ENCODE data around the gene ZNF740.
"Not testable (repeated sequence)": the region's sequence is repeated elsewhere in the genome, so short reads cannot be mapped to it uniquely, and the experiment has no call there.

ZNF740 gene

DNA sequence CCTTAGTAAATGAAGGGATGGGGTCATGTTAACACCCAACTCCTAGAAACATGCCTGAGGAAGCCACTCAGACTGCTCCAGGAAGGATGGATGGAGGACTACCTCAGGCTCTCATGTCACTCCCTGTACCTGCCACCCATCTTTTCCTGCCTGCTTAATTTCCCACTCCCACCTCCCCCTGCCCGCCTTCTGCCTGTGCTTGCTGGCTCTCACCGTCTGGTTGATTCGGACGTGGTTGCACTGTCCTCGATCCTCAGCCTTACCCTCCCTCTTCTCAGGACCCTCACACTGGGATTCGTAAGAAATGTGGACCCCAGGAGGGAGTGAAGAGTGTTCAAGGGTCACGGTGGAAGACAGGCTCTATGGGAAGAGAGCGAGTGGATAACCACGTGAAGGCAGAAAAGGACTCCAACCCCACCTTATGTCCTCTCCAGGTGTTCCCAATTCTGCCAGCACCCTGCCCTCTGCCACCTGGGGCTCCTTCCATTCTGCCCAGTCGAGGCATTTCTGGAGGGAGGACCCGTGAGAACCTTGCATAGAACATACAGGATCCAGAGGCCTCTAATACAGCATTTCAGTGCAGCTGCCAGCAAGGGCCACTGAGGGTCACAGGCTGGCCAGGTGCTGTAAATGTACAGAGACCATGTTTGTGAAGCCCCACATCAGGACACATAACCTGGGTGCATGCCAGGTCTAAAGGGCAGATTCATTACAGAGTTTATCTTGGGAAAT, 13.6 kb downstream of the ZNF740 start:
- DNase-seq (ENCODE audit: low read depth in 1 of 2, low spot score in 1 of 2), result no peak

DNA sequence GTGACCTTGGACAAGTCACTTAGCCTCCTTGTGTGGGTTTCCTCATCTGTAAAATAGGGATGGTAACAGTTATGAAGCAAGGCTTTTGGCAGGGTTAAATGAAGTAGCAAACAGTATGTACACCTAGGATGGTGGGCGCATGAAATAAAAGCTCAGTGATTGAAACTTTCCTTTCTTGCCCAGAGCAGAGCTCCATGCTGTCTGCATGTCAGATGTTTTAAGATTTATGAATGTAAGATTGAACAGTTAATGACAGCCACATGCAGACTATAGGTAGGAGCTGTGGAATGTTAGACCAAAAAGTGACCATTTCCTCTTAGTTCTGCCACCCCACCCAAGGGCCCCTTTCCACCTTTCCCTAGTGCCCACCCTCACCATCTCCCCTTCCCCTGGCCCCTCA, 14.5 kb downstream of the ZNF740 start:
- DNase-seq (ENCODE audit: low read depth in 1 of 2, low spot score in 1 of 2), result no peak

DNA sequence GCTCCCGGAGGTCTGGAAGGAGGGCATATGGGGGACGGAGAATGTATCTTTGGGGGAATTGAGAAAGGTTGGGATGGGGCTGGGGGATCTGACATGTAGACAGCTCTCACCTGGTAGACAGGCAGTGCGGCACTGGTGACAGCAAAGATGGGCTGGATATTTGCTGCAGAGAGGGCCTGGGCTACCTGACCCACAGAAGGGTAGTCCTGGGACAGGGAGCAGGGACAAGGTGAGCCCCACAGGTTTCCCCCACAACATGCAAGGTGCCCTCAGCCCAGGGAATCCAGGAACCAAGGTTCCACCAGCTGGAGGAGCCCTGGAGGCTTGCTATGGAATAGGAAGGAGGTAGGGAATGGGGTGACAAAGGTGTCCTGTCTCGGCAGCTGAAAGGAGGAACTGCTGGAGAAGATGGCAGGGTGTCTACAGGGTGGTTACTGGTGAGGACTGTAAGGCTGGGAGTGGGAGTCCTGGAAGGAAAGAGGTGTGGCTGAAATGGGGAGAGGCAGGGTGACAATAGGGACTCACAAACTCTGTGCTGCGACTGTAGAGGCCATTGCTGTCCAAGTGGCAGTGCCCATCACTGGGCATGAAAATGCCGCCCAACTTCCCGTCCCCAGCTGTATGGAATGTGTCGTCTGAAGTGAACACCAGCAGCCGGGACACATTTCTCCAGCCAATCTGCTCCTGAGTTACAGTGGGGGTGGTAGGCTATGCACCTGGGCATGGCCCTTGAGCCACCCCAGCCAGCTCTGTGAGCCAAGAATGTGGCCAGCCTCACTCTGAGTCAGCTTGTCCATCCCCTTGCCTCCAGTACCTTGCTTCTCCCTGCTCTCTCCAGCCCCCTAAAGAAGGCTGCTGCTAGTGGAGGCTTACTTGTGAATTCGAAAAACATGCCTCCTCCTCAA, 15.2 kb downstream of the ZNF740 start:
- no peak for DNase-seq (ENCODE audit: low read depth in 1 of 2, low spot score in 1 of 2)

DNA sequence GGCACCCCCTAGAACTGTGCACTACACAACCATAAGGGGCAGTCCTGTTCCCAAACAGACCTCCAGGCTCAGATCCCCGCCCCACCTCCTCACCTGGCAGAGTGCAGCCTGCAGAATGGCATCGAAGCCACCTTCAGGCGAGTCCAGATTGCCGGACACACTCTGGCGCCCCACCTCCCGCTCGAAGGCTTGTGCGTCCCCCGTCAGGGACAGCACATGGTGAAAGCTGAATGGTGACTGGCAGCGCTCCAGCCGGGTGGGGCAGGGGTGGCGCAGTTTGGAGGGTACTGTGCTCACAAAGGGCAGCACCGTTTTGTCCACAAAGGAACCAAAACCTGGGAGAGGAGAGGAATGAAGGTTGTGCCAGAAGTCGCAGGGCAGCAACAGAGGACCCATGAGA, 16.0 kb downstream of the ZNF740 start:
- DNase-seq (ENCODE audit: low read depth in 1 of 2, low spot score in 1 of 2), result no peak

DNA sequence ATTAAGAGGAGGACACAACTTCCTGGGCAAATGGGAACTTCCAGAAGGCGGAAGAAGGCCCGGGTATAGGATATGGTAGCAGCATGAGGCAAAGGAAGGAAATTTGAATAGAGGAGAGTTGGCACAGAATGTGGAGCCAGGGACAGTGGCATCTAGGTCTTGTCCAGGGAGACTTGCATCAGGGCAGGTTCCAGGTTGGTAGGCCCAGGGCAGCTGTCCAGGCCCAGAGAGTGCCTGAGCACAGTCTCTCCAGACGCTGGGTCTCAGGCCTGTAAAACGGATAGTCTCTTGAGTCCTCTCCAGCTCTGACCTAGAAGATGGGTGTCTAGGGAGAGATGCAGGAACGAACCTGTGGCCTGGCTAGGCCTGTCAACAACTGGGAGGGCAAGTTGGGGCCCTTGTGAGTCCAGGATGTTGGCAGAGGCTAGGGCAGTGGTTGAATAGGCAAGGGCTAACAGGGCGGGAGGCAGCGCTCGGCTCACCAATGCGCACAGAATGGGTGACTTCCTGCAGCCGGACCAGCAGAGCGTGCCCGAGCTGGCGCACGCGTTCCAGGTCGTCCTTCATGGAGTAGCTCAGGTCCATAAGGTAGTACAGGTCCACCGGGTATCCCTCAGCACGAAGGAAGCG, 16.6 kb downstream of the ZNF740 start:
- DNase-seq (ENCODE audit: low read depth in 1 of 2, low spot score in 1 of 2), result no peak

DNA sequence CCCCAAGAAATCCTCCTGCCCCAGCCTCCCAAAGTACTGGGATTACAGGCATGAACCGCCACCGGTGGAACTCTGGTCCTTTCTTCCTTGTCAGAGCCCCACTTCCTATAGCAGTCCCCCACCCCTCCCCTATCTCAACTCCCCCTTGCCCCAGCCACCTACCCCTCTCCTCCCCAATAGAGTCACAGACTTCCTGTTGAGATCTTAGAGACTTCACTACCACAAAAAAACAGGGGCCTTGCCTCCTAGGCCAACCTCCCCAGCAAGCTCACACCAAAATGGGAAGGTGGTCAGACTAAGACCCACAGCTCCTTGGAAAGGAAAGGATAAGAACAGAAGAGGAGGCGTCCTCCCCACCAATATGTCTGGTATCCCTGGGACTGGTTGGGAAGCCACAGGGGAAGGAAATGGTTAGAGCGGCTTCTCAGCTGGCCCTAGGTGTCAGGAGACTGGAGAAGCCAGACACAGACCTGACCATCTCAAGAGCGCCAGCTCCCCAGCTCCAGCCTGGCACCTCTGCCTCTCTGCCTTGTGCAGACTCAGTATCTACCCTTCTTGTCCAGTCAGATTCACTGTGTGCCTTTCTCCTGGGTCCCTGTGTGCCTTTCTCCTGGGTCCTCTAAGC, 18.1 kb downstream of the ZNF740 start:
- no peak for DNase-seq (ENCODE audit: low read depth in 1 of 2, low spot score in 1 of 2)

DNA sequence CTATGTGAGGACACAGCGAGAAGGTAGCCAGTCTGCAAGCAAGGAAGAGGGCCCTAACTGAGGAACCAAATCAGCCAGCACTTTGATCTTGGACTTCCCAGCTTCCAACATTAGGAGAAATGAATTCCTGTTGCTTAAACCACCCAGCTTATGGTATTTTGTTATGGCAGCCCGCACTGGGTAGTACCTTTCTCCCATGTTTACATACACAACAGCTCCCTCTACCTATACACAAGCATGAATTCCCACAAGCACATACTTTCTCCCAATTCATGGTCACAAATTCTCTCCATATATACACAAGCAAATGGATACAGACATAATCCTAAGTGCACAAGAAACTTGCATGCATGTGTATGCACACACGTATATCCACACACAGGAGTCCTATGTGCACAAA, 19.2 kb downstream of the ZNF740 start:
- no peak for DNase-seq (ENCODE audit: low read depth in 1 of 2, low spot score in 1 of 2)

DNA sequence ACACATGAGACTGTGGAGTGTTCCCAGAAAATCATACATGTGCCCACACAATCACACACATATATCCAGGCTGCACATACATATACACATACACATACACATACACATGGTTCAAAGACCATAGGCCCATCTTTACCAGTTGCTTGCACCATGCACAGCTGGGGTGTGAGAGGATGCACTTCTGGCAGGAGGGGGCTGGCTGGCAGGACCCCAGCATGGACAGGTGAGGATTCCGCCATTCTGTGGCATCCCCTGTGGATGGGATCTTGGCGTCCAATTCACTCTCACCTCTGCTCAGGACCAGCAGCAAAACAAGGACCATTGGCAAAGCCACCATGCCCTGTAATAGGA, 19.6 kb downstream of the ZNF740 start:
- no peak for DNase-seq (ENCODE audit: low read depth in 1 of 2, low spot score in 1 of 2)

DNA sequence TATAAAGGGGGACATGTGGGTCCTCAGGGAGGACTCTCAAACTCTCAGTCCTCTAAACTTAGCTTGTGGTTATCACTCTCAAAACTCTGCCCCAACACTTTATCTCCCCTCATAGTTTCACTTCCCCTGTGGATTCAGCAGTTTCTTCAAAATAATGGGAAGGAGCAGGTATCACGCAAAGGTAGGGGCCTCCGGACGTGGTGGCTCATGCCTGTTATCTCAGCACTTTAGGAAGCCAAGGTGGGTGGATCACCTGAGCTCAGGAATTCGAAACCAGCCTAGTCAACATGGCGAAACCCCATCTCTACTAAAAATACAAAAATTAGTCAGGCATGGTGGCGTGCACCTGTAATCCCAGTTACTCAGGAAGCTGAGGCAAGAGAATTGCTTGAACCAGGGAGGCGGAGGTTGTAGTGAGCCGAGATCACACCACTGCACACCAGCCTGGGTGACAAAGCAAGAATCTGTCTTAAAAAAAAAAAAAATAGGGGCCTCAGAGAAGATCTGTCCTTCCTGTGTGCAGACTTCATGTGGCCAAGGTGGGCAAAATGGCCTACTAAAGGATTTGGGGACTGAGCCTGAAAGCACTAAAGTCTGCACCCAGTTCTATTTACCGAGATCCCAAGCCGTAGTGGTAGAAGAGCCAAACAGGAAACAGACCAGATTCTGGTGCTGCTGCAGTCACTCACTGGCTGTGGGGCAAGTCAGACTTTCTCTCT, 20.1 kb downstream of the ZNF740 start:
- DNase-seq (ENCODE audit: low read depth in 1 of 2, low spot score in 1 of 2), result no peak

DNA sequence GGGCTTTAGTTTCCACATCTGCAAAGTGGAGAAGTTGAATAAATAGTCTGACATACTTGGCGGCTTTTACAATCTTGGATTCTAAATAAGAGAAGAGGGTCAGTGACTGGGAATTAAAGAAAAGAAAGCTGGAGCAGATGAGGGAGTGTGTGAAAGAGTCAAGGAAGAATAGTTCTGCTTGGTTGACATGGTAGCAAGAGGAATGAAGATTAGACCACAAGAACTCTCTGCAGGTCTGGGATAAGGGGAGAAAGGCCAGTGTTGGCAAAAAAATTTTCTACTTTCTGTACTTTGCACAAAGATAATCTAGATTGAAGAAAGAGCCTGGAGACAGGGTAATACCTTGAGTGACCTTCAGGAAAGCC, 20.6 kb downstream of the ZNF740 start:
- no peak for DNase-seq (ENCODE audit: low read depth in 1 of 2, low spot score in 1 of 2)

DNA sequence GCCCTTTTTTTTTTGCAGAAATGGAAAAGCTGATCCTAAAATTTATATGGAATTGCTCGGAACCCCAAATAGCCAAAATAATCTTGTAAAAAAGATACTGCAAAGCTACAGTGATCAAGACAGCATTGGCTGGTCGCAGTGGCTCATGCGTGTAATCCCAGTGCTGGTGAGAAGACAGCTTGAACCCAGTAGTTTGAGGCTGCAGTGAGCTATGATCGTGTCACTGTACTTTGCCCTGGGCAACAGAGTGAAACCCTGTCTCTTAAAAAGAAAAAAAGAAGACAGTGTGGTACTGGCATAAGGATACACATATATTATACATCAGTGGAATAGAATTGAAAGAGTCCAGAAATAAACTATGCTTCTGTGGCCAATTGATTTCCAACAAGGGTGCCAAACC, 21.1 kb downstream of the ZNF740 start:
- no peak for DNase-seq (ENCODE audit: low read depth in 1 of 2, low spot score in 1 of 2)

DNA sequence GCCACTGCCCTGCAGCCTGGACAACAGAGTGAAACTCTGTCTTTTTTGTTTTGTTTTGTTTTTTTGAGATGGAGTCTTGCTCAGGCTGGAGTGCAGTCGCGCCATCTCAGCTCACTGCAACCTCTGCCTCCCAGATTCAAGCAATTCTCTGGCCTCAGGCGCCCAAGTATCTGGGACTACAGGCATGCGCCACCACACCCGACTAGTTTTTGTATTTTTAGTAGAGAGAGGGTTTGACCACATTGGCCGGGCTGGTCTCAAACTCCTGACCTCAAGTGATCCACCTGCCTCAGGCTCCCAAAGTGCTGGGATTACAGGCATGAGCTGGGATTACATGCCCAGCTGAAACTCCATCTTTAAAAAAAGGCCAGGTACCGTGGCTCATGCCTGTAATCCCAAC, 21.8 kb downstream of the ZNF740 start:
- DNase-seq (ENCODE audit: low read depth in 1 of 2, low spot score in 1 of 2), result not testable (repeated sequence)

DNA sequence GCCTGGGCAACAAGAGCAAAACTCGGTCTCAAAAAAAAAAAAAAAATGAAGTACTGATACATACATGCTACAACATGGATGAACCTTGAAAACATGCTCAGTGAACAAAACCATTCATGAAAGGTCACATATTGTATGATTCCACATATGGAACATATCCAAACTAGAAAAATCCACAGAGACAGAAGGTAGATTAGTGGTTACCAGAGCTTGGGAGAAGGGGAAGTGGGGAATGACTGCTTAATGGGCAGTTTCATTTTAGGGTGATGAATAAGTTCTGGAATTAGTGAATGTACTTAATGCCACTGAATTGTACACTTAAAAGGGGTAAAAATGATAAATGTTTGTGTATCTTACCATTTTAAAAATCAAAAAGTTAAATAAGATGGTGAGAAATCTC, 23.8 kb downstream of the ZNF740 start:
- DNase-seq (ENCODE audit: low read depth in 1 of 2, low spot score in 1 of 2), result no peak

DNA sequence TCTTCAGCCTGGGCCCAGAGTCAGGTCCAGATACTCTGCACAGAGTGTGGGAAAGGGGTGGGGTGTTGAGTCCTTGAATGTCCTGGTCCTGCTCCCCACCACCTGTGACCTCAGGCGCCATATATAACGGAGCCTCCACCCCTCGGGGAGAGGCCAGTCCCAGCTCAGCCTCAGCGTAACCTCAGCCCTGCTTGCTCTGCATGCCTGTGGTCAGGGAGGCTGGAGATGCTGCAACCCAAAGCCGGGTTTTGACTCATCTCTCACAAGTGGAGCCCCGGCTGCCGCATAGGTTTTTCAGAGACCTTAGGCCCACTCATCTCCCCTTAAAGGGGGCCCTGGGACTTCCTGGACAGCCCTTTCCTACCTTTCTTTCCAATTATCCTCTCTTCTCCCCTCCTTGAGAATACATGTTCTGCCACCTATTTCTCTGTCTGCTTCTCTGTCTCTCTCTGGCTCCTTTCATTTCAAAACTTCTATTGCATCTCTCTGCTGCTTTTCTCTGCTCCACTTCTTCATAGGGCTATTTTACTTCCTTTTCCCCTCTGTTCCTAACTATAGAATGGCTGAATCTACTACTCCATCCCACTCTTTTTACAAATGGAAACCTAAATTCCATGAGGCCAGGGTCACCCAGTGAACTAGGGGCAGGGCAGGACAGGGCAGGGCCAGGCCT, 25.4 kb downstream of the ZNF740 start:
- DNase-seq (ENCODE audit: low read depth in 1 of 2, low spot score in 1 of 2), result peak in 1 of 2 donors; percentile 36

DNA sequence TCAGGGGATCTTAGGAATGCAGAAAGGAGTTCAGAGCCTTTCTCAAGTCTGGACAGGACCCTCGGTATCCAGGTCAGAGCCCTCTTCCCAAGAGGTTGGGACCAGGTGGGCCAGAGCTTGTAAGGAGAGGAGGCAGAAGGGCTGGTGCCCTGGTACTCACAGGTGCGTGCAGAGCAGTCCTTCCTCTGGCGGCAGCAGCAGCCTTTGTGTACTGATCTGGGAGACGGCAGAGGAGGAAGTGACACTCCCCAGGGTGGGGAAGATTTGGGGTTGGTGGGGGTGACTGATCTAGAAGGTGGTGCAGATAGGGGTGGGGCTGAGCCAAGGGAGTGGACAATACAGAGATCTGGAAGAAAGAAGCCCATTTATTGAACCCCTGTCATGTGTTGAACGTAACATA, 26.5 kb downstream of the ZNF740 start, which contains the start of gene ITGB7:
TSS of gene ITGB7 (minus strand) at position 210 of the 400 bp plus-strand sequence. CDS start 6,808 bp downstream, outside the sequence.
- DNase-seq (ENCODE audit: low read depth in 1 of 2, low spot score in 1 of 2), result peak in 1 of 2 donors; percentile 37

DNA sequence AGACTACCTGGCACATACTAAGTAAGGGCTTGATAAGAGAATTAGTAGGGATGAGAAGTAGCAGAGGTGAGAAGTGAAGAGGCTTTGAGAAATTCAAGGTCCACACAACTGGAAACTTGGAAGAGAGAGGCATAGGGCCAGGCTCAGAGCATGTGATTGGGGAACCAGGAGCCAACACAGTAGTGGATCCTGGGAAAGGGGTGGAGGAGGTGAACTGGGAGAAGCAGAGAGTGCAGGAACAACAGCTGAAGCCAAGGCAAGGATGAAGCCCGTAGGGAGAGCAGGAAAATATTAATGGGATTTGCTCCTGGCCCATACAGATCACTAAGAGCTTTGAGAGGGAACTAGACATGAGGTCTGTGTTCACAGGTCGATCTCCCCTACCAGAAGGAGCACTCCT, 27.9 kb downstream of the ZNF740 start:
- no peak for DNase-seq (ENCODE audit: low read depth in 1 of 2, low spot score in 1 of 2)

DNA sequence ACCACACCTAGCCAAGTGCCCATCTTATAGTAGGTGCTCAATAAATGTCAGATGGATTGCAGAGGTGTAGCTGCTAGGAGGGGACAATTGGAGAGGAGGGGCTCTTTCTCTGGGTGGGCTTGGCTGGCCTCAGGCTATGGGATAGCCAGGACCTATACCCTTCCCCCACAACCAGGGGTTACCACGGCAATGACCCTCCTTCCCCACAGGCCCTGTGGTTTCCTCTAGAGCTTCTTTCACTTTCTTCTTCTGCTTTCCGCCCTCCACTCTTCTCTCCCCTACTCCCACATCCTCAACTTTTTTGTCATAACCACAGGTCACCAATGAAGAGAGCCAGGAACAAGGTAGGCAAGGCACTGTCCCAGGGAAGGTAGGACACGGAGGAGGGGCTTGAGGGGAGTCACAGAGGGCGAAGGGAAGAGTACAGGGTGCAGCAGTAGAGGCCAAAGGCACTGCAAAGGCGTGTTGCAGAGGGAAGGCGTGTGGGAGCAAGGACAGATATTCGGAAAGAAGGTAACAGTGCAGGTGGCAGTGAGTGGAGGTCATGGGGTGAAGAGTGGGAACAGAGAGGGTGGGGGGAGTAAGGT, 28.4 kb downstream of the ZNF740 start:
- DNase-seq (ENCODE audit: low read depth in 1 of 2, low spot score in 1 of 2), result no peak

DNA sequence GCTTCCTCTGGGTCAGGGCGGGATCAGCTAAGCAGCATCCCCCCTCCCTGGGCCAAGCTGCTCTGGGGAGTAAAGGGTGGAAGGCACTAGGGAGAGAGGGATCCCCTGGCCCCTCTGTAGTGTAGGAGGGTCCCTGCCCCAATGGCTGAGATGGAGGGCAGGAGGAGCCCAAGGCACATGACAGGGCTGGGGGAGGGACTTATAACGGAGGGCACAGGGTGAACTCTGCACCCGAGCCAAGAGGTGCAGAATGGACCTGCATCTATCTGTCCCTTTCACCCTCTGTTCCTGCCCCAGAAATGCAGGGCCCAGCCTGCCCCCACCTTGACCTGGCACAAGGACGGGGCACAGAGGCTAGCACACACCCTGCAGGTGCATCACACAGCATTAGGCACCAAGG, 30.3 kb downstream of the ZNF740 start:
- no peak for DNase-seq (ENCODE audit: low read depth in 1 of 2, low spot score in 1 of 2)

DNA sequence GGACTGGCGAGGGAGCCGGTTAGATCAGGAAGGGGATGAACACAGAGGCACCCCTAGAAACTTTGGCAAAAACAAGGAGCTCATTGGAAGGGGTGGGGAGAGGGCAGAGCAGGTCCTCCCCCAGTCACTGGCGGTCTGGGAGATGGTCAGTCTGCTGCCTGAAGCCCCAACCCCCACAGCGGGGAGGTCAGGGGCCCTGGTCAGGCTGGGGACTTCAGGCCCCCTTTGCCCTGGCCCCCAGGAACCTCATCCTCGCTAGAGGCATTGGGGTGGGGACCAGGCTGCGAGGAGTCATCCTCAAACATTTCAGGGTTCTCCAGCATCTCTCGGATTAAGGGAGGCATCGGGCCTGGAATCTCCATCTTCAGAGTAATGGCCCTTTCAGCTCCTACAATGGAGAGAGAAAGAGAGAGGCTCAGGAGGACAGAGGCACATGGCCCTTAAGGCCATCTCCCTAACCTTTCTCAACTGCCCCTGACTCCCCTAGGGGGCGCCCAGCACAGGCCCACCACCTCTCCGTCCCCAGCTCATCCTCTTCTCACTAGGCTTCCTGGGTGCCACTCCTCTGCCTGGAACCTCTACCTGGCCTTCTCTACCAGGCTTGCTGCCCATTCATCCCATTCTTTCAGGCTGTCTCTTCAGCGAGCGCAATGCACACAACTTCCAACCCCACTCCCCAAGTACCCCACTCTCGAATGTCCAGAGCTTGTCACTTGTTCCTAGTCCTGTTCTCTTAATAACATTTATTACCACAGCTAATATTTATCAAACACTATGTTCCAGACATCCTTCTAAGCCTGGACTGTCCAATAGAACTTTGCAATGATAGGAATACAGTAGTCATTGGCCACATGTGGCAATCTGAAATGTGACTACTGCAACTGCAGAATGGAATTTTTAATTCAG, 31.2 kb downstream of the ZNF740 start:
- no peak for DNase-seq (ENCODE audit: low read depth in 1 of 2, low spot score in 1 of 2)

All from activated T-helper 1 cell treated with anti-CD3 and anti-CD28 coated beads, Interleukin-2, amount 50 U/mL, for 16 hours (primary cell).